NCI-H2081 (cell line): ENCODE measurements around the gene DYRK3.

Experiments
- DNase-seq, 2 experiments: peaks; one replicate each; lab custom pipeline; 2025; lab: John Stamatoyannopoulos, UW

Gene DYRK3

GRCh38 chr1:206684003-206684402, 48.7 kb downstream of the DYRK3 start:
- DNase-seq, result no peak

GRCh38 chr1:206684478-206685333, 49.4 kb downstream of the DYRK3 start, which contains the start of gene MAPKAPK2:
TSS of gene MAPKAPK2 (plus strand) at chr1:206684905. CDS start at chr1:206685230, 325 bp downstream.
- DNase-seq, result peak; percentile 59 to 68

GRCh38 chr1:206685334-206685768, 50.0 kb downstream of the DYRK3 start:
- DNase-seq, result peak in 1 of 2 experiments; percentile 12

GRCh38 chr1:206685769-206686477, 50.6 kb downstream of the DYRK3 start:
- no peak for DNase-seq

GRCh38 chr1:206686478-206687249, 51.3 kb downstream of the DYRK3 start:
- DNase-seq, result no peak

GRCh38 chr1:206687251-206687914, 52.0 kb downstream of the DYRK3 start:
- no peak for DNase-seq

GRCh38 chr1:206687915-206688442, 52.6 kb downstream of the DYRK3 start:
- DNase-seq, result no peak

- DNase-seq, result no peak
These were observed 55.2 kb downstream of the DYRK3 start for GRCh38 chr1:206690516-206690915.

- no peak for DNase-seq
These were observed 56.3 kb downstream of the DYRK3 start for GRCh38 chr1:206691604-206692003.

- no peak for DNase-seq
These were observed 57.7 kb downstream of the DYRK3 start for GRCh38 chr1:206693029-206693428.

GRCh38 chr1:206693592-206693991, 58.3 kb downstream of the DYRK3 start:
- DNase-seq, result no peak

- no peak for DNase-seq
These were observed 59.1 kb downstream of the DYRK3 start for GRCh38 chr1:206694171-206695124.

GRCh38 chr1:206695733-206696132, 60.4 kb downstream of the DYRK3 start:
- DNase-seq, result no peak

GRCh38 chr1:206696812-206697585, 61.7 kb downstream of the DYRK3 start:
- no peak for DNase-seq

- DNase-seq, result no peak
These were observed 62.7 kb downstream of the DYRK3 start for GRCh38 chr1:206698011-206698410.
